Measurements from ENCODE around the gene COMP.
A peak's percentile ranks its signal among the peaks of the same experiment; 100 is the strongest.

COMP gene

GRCh38 chr19:18832306-18833140 is 41.4 kb upstream of the COMP start:
- H3K4me3 ChIP-seq (ENCODE audit: low read length, poor library complexity, severe bottlenecking), result peak overlapping the region; percentile 94
- no peaks in the 10 kb centered on the region for H3K27me3 ChIP-seq (ENCODE audit: insufficient read depth, low read length, poor library complexity, severe bottlenecking)
- H3F3A ChIP-seq (ENCODE audit: low read depth), result no peaks in the 10 kb centered on the region
- H3K9me3 ChIP-seq (ENCODE audit: insufficient read depth, low read depth, low read length), result no peaks in the 10 kb centered on the region
- H4K20me1 ChIP-seq (ENCODE audit: insufficient read depth, low read length, poor library complexity, severe bottlenecking), result peaks cover 51% of the 10 kb centered on the region
- peaks cover 37% of the 10 kb centered on the region for H3K4me1 ChIP-seq (ENCODE audit: insufficient read depth, low read length, poor library complexity, severe bottlenecking)
- no peaks in the 10 kb centered on the region for H3K9me2 ChIP-seq (replicated peaks; ENCODE audit: low read depth, low read length)
- TF ChIP-seq, protein P1, sequence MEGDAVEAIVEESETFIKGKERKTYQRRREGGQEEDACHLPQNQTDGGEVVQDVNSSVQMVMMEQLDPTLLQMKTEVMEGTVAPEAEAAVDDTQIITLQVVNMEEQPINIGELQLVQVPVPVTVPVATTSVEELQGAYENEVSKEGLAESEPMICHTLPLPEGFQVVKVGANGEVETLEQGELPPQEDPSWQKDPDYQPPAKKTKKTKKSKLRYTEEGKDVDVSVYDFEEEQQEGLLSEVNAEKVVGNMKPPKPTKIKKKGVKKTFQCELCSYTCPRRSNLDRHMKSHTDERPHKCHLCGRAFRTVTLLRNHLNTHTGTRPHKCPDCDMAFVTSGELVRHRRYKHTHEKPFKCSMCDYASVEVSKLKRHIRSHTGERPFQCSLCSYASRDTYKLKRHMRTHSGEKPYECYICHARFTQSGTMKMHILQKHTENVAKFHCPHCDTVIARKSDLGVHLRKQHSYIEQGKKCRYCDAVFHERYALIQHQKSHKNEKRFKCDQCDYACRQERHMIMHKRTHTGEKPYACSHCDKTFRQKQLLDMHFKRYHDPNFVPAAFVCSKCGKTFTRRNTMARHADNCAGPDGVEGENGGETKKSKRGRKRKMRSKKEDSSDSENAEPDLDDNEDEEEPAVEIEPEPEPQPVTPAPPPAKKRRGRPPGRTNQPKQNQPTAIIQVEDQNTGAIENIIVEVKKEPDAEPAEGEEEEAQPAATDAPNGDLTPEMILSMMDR (conservative IDR thresholded peaks at IDR 0.05; ENCODE audit: low read length), result peak; percentile 29; the same call in 1 of the 2 replicates
- no peak for TF ChIP-seq EZH2phosphoT487 (IDR thresholded peaks at IDR 0.05; ENCODE audit: borderline replicate concordance)
- H3K4me2 ChIP-seq (ENCODE audit: low read depth, low read length, poor library complexity, severe bottlenecking), result peak overlapping the region; percentile 99
- H2AFZ ChIP-seq (ENCODE audit: low read length), result no peak overlapping the region
- H3K9ac ChIP-seq (ENCODE audit: low read depth, low read length, poor library complexity, severe bottlenecking), result peak overlapping the region; percentile 95
- peaks cover 58% of the 10 kb centered on the region for H3K79me2 ChIP-seq (ENCODE audit: insufficient read depth, low read length)
- peaks cover 10% of the 10 kb centered on the region; the same call in 1 of the 2 replicates for H3K36me3 ChIP-seq (ENCODE audit: insufficient read depth, low read length)

GRCh38 chr19:18831524-18832305 is 40.6 kb upstream of the COMP start, which contains the start of gene UPF1:
Gene UPF1 (plus strand): TSS chr19:18831959. CDS start chr19:18832210, 251 bp downstream.
- peaks cover 43% of the 10 kb centered on the region for H4K20me1 ChIP-seq (ENCODE audit: insufficient read depth, low read length, poor library complexity, severe bottlenecking)
- H3K9me3 ChIP-seq (ENCODE audit: insufficient read depth, low read depth, low read length), result no peaks in the 10 kb centered on the region; the same call in 1 of the 2 replicates
- H3K9me2 ChIP-seq (replicated peaks; ENCODE audit: low read depth, low read length), result no peaks in the 10 kb centered on the region
- no peaks in the 10 kb centered on the region for H3F3A ChIP-seq (ENCODE audit: low read depth)
- peak within 1 kb of the TSS; percentile 94 for H3K4me3 ChIP-seq (ENCODE audit: low read length, poor library complexity, severe bottlenecking)
- H3K4me2 ChIP-seq (ENCODE audit: low read depth, low read length, poor library complexity, severe bottlenecking), result peak within 1 kb of the TSS; percentile 99
- H3K79me2 ChIP-seq (ENCODE audit: insufficient read depth, low read length), result peaks cover 49% of the 10 kb centered on the region
- peaks cover 35% of the 10 kb centered on the region for H3K4me1 ChIP-seq (ENCODE audit: insufficient read depth, low read length, poor library complexity, severe bottlenecking)
- TF ChIP-seq, protein P1 (conservative IDR thresholded peaks at IDR 0.05; ENCODE audit: low read length), result no peak
- TF ChIP-seq EZH2phosphoT487 (IDR thresholded peaks at IDR 0.05; ENCODE audit: borderline replicate concordance), result no peak
- H2AFZ ChIP-seq (ENCODE audit: low read length), result peak within 1 kb of the TSS; percentile 92
- H3K27me3 ChIP-seq (ENCODE audit: insufficient read depth, low read length, poor library complexity, severe bottlenecking), result no peaks in the 10 kb centered on the region
- peak within 1 kb of the TSS; percentile 95 for H3K9ac ChIP-seq (ENCODE audit: low read depth, low read length, poor library complexity, severe bottlenecking)
- peaks cover 6% of the 10 kb centered on the region; the same call in 1 of the 2 replicates for H3K36me3 ChIP-seq (ENCODE audit: insufficient read depth, low read length)

- Histone ChIP-seq H3K4me2 (ENCODE audit: low read depth, low read length, poor library complexity, severe bottlenecking) (no peak overlapping the region), H3K27me3 (ENCODE audit: insufficient read depth, low read length, poor library complexity, severe bottlenecking) (no peaks in the 10 kb centered on the region), H3K9me3 (ENCODE audit: insufficient read depth, low read depth, low read length) (no peaks in the 10 kb centered on the region; the same call in 1 of the 2 replicates), H3K4me1 (ENCODE audit: insufficient read depth, low read length, poor library complexity, severe bottlenecking) (peaks cover 24% of the 10 kb centered on the region), H3K9me2 (replicated peaks; ENCODE audit: low read depth, low read length) (no peaks in the 10 kb centered on the region), H3K4me3 (ENCODE audit: low read length, poor library complexity, severe bottlenecking) (no peak overlapping the region), H3K36me3 (ENCODE audit: insufficient read depth, low read length) (peaks cover 6% of the 10 kb centered on the region; the same call in 1 of the 2 replicates), H4K20me1 (ENCODE audit: insufficient read depth, low read length, poor library complexity, severe bottlenecking) (peaks cover 31% of the 10 kb centered on the region), H2AFZ (ENCODE audit: low read length) (no peak overlapping the region), H3K79me2 (ENCODE audit: insufficient read depth, low read length) (peaks cover 37% of the 10 kb centered on the region), H3F3A (ENCODE audit: low read depth) (no peaks in the 10 kb centered on the region), H3K9ac (ENCODE audit: low read depth, low read length, poor library complexity, severe bottlenecking) (no peak overlapping the region)
- TF ChIP-seq, protein P1 (conservative IDR thresholded peaks at IDR 0.05; ENCODE audit: low read length), result no peak
- no peak for TF ChIP-seq EZH2phosphoT487 (IDR thresholded peaks at IDR 0.05; ENCODE audit: borderline replicate concordance)
Measured at GRCh38 chr19:18830488-18830887, 39.4 kb upstream of the COMP start.
